B cell (primary cell): ENCODE results near the gene RNF149.

Experiments used
- CTCF ChIP-seq: fragments of 200-600 bp; IDR thresholded peaks from one replicate; pipeline ENCODE4 v1.8.0; 2022; ENCODE audit warnings: antibody characterized with exemption, mild to moderate bottlenecking
- EZH2 ChIP-seq: IDR thresholded peaks from 2 replicates; pipeline ENCODE4 v1.6.1; 2012; ENCODE audit warnings: borderline replicate concordance, low read depth, mild to moderate bottlenecking, moderate library complexity, low read length; ENCODE audit not compliant: insufficient read depth, poor library complexity, severe bottlenecking

- no peak for TF ChIP-seq CTCF
- TF ChIP-seq EZH2: no peak
Measured at GRCh38 chr2:101264360-101264939, 44.1 kb downstream of the RNF149 start.
